ENCODE results near the gene RGS6.

RGS6 gene

DNA sequence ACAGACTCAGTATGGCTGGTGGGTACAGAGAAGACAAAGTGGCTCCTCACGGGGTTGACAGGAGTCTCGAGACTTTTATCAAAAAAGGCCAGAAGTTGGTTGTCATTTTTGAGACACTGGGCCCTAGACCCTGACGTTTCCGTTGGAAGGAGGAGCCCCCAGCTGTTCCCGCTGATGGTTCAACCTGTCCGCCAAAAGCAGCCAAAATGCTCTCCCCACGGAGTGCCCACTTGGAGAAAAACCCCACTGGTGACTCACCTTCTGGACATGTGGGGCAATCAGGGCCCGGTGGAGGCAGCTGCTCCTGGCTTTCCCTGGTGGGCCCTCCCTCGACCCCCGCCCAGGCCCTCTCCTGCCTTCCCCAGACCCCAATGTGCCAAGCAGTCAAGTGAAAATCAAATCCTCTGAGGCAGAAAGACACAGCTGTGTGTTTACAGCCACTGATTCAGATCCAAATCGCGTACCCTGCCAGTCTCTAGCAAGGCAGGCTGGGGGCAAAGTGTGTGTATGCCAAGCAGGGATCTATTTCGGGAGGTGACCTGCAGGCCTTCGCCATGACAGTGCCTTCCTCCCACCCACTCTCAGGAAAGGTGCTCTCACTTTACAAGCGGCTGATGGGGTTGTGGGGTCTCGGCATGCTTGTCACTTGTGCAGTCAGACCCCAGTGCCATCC lies 614.3 kb downstream of the RGS6 start:
- H3K4me3 Mint-ChIP-seq: no peak overlapping the region
- H3K9me3 Mint-ChIP-seq: no peaks in the 10 kb centered on the region
- no peaks in the 10 kb centered on the region for H3K27me3 Mint-ChIP-seq
- no peaks in the 10 kb centered on the region for H3K36me3 Mint-ChIP-seq
- H3K27ac Mint-ChIP-seq: no peak overlapping the region
- H3K4me1 Mint-ChIP-seq: no peaks in the 10 kb centered on the region

DNA sequence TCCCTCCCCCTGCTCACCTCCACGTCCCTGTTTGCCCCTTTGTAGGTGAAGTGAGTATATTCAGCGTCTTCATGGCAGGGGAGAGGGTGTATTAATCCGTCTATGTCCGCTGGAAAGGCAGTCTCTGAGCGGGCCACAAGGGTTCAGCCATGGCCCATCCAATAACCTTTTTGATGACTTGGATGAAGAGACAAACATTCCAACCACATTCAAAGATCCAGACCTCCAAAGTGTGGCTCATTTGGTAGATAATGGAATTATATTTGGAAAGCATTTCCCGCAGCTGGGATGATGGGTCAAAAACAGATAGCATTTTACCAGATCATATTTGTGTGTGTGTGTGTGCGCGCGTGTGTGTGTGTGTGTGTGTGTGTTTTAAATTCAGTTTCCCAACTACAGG lies 615.8 kb downstream of the RGS6 start:
- no peaks in the 10 kb centered on the region for H3K27me3 Mint-ChIP-seq
- H3K4me3 Mint-ChIP-seq: no peak overlapping the region
- H3K27ac Mint-ChIP-seq: no peak overlapping the region
- H3K36me3 Mint-ChIP-seq: no peaks in the 10 kb centered on the region
- no peaks in the 10 kb centered on the region for H3K9me3 Mint-ChIP-seq
- H3K4me1 Mint-ChIP-seq: no peaks in the 10 kb centered on the region

DNA sequence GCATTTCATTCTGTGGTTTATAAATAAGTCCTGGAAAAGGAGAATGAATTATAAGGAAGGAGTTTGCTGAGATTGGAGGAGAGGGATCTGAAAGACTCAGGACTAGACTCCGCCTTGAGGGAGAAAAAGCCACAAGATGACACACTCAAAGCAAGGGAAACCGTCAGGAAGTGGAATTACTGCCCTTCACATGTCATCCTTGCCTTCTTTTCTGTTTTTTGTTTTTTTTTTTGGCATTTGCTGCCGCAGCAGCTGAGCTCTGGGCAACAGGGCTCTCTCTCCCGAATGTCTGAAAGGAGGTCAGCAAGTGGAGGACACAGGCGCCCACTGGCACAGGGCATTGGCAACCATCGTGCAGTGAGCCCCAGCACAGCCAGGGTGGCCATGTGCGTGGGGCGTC lies 616.8 kb downstream of the RGS6 start:
- H3K4me1 Mint-ChIP-seq: no peaks in the 10 kb centered on the region
- H3K36me3 Mint-ChIP-seq: no peaks in the 10 kb centered on the region
- no peaks in the 10 kb centered on the region for H3K9me3 Mint-ChIP-seq
- no peak overlapping the region for H3K4me3 Mint-ChIP-seq
- H3K27ac Mint-ChIP-seq: no peak overlapping the region
- H3K27me3 Mint-ChIP-seq: no peaks in the 10 kb centered on the region

DNA sequence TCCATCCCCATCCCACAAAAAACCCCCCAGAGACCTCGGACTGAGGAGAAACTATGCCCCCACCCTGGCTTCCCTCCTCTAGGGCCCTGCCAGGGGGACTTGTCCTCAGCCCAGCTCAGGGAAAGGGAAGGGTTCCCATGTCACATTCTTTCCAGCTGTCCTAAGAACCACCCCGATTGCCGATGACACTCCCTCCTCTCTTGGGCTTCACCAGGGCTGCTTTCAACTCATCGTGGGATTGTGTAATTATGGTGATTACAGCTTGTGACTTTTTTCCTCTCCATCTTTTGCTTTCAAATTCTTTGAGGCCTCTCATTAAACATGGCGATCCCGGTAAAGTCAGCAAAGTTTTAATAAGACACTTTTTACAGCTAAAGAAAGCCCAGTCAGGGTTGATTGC lies 617.6 kb downstream of the RGS6 start:
- no peaks in the 10 kb centered on the region for H3K27me3 Mint-ChIP-seq
- no peaks in the 10 kb centered on the region for H3K4me1 Mint-ChIP-seq
- no peaks in the 10 kb centered on the region for H3K36me3 Mint-ChIP-seq
- no peaks in the 10 kb centered on the region for H3K9me3 Mint-ChIP-seq
- H3K4me3 Mint-ChIP-seq: no peak overlapping the region
- no peak overlapping the region for H3K27ac Mint-ChIP-seq

DNA sequence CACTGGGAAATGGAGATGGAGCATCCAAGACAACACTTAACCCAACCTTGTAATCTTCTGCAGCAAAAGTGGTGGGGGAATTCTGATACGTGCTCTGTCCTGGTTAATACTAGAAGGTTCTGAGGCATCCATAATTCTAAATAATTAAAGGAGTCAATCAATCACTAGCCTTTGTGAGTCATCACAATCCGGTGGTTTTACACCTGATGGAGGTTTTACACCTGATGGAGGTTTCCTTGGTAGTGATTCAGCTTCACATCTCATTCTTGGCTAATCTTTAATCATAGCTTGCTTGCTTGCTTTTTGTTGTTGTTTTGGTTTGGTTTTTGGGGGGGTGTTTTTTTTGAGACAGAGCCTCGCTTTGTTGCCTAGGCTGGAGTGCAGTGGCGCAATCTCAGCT lies 618.3 kb downstream of the RGS6 start:
- Mint-ChIP-seq H3K36me3 (no peaks in the 10 kb centered on the region), H3K9me3 (no peaks in the 10 kb centered on the region), H3K4me1 (no peaks in the 10 kb centered on the region), H3K4me3 (no peak overlapping the region), H3K27me3 (no peaks in the 10 kb centered on the region), H3K27ac (no peak overlapping the region)

DNA sequence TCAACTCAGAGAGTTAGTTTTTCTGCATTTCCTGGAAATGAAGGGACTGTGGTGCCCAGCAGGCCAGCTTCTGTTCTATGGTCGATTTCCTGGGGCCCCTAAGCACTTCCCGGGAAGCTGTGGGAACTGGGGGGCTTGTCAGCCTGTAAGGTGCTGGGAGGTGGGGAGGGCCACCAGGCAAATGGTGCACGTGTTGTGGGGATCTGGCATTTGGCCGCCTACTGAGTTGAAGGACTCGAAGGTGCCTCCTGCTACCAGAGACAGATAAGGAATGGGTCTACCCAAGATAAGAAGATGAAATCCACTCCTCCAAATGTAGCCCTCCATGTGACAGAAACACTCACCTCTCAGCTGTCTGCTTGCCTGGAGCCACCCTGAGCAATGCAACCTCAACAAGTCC lies 620.0 kb downstream of the RGS6 start:
- Mint-ChIP-seq H3K27me3 (no peaks in the 10 kb centered on the region), H3K27ac (no peak overlapping the region), H3K9me3 (no peaks in the 10 kb centered on the region), H3K4me1 (no peaks in the 10 kb centered on the region), H3K4me3 (no peak overlapping the region), H3K36me3 (no peaks in the 10 kb centered on the region)

DNA sequence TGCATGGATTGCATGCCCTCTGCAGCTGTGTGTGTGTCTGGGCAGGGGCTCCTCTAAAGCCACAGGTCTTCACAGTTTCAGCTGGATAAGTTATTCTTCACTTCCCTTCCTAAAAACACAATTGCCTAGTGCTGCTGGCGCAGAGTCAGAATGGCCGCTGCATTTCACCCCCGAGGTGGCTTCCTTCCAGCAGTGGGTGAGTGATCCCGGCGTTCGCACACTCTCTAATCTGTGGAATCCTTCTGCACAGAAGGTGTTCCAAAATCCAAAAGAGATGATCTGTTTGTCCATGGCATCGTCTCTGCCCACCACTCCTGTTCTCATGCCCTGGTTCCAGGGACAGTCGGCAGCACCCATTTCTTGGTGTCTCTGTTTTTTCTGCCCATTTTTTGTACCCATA lies 620.9 kb downstream of the RGS6 start:
- no peaks in the 10 kb centered on the region for H3K36me3 Mint-ChIP-seq
- H3K4me1 Mint-ChIP-seq: no peaks in the 10 kb centered on the region
- H3K4me3 Mint-ChIP-seq: no peak overlapping the region
- no peaks in the 10 kb centered on the region for H3K9me3 Mint-ChIP-seq
- no peaks in the 10 kb centered on the region for H3K27me3 Mint-ChIP-seq
- no peak overlapping the region for H3K27ac Mint-ChIP-seq

DNA sequence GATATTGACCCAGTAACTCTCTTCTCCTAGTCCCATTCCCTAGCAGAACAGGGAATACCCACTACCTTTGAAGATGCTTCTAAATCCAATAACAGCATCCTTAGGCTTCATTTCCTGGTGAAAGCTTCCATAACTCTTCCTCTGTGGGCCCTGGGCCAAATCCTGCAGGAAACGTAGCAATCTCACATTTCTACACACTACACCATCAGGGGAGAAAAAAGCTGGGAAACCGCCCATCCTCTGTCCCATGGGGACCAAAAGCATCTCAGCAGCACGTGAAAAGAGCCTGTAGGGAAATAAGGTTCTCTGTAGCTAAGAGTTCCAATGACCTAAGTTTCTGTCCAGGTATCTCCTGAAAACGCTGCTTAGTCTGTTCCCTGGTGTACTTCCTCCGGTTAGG lies 621.4 kb downstream of the RGS6 start:
- H3K4me1 Mint-ChIP-seq: no peaks in the 10 kb centered on the region
- no peaks in the 10 kb centered on the region for H3K27me3 Mint-ChIP-seq

DNA sequence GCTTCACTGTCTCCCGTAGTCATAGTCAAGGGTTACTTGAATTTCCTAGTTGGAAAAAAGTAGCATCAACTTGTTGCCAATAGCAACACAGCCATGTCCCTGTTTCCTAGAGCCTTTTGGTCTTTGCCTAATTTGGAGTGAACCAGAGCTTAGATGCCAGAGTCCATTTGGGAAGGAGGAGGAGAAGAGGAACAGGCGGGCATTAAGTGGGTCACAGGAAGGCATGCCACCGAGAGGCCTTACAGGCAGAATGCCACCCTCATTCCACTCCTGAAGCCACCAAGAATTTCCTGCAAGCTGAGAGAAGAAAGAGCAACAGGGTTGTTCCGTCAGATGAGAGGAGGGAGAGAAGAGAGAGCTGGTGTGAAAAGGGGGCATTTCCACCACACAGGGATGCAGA lies 622.2 kb downstream of the RGS6 start:
- peak overlapping the region; percentile 72 for H3K27ac Mint-ChIP-seq
- H3K36me3 Mint-ChIP-seq: no peaks in the 10 kb centered on the region
- H3K9me3 Mint-ChIP-seq: no peaks in the 10 kb centered on the region
- H3K27me3 Mint-ChIP-seq: no peaks in the 10 kb centered on the region
- H3K4me3 Mint-ChIP-seq: no peak overlapping the region
- no peaks in the 10 kb centered on the region for H3K4me1 Mint-ChIP-seq

More for the DNA sequence above, 621.4 kb downstream of the RGS6 start:
- H3K36me3 Mint-ChIP-seq: no peaks in the 10 kb centered on the region
- H3K27ac Mint-ChIP-seq: no peak overlapping the region
- H3K9me3 Mint-ChIP-seq: no peaks in the 10 kb centered on the region
- no peak overlapping the region for H3K4me3 Mint-ChIP-seq

DNA sequence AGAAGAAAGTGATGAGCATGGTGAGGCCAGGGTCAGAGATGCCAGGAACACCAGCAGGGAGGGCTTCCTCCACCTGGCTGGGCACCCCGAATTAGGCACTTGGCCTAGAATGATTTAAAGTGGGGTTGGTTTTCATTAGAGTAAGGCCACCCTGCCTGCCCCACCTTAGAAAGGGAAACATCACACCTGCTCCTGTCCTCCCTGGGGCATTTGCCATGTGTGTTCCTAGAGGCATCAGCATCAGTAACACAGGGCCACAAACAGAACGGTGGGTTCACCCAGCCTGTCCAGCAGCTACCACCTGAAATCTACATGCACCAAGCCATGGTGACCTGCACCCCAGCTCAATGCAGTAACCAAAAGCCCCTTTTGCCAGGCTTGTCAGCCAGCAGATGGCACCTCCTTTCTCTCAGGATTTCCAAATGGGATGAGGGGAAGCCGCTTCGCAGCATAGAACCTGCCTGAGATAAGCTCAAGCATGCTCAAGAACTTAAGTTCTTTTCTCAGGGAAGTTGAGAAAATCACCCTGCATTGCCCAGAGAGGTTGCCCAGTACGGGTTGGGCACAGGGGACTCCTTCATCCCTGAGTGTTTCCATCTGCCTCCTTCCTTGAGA lies 622.9 kb downstream of the RGS6 start:
- Mint-ChIP-seq H3K27ac (no peak overlapping the region), H3K4me3 (no peak overlapping the region), H3K36me3 (no peaks in the 10 kb centered on the region), H3K9me3 (no peaks in the 10 kb centered on the region), H3K4me1 (no peaks in the 10 kb centered on the region), H3K27me3 (no peaks in the 10 kb centered on the region)

DNA sequence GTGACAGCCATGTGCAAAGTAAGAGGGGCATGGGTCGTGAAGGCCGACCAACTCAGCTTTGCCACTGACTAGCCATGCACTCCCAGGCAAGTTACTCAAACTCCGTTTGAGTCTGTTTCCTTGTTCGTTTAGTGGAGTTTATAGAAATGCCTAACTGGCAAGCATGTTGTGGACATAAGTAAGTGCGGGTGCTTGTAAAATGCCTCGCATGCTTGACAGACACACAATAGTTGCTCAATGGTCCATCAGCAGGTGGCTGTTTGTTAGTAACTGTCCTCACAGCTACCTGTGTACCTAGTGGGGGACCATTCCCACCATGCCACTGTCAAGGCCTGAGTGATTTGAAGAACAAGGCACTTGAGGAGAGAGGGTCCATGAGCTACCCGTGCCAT lies 623.4 kb downstream of the RGS6 start:
- H3K4me3 Mint-ChIP-seq: no peak overlapping the region
- no peaks in the 10 kb centered on the region for H3K9me3 Mint-ChIP-seq
- no peaks in the 10 kb centered on the region for H3K36me3 Mint-ChIP-seq
- H3K27me3 Mint-ChIP-seq: no peaks in the 10 kb centered on the region
- no peaks in the 10 kb centered on the region for H3K4me1 Mint-ChIP-seq
- H3K27ac Mint-ChIP-seq: no peak overlapping the region

DNA sequence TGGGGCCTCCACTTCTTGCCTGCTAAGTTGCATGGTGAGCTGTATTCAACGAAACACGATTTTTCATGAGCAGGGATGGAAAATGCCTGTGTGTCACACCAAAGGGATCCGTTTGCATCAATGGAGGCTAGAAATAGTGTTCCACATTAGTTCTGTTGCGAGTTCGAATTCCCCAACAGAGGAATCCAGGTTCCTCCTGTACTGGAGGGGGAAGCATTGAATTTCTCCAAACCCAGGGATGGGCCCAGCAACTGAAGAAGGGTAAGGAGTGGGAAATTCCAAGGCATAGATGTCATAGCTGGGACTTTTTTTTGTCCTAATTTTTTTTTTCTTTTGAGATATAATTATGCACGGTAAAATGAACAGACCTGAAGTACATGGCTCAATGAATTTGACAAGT lies 625.4 kb downstream of the RGS6 start:
- Mint-ChIP-seq H3K4me3 (no peak overlapping the region), H3K4me1 (no peaks in the 10 kb centered on the region), H3K9me3 (no peaks in the 10 kb centered on the region), H3K36me3 (no peaks in the 10 kb centered on the region), H3K27me3 (no peaks in the 10 kb centered on the region), H3K27ac (no peak overlapping the region)

DNA sequence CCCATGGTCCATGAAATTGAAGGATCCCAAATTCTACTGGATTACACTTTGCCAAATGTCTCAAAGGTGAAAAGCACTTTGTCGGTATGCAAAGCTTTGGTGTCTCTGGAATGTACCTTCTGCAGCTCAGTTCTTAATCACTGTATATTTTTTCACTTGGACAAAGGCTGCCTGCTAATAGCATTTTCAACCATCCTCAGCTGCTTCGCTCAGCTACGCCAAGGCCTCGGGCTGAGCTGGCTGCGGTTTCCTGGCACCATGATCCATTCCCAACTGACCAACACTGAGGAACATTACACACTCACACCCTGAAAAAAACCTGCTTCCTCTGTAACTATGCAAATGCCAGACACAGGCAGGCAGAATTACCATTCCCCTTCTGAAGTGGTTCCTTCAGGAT lies 626.5 kb downstream of the RGS6 start:
- Mint-ChIP-seq H3K27me3 (no peaks in the 10 kb centered on the region), H3K4me3 (no peak overlapping the region), H3K27ac (no peak overlapping the region), H3K9me3 (no peaks in the 10 kb centered on the region), H3K36me3 (no peaks in the 10 kb centered on the region), H3K4me1 (no peaks in the 10 kb centered on the region)

DNA sequence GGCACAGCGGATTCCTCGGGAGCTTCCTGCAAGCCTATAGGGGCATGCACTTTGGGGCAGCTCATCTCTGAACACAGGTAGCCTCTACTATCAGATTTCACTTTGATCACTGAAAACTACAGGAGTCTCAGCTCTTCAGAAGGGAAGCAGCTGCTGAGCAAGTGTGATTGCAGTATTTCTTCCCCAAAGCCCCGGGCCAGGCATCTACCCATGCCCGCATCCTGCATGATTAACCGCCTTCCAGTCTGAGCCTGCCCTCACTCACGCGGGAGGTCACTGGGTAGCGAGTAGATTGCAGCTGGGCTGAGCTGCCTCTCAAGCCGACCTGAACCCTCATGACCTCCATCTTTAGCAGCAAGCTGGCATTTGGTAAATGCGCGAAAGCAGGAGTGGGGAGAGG lies 627.0 kb downstream of the RGS6 start:
- H3K36me3 Mint-ChIP-seq: no peaks in the 10 kb centered on the region
- peak overlapping the region; percentile 33 for H3K27ac Mint-ChIP-seq
- H3K4me3 Mint-ChIP-seq: no peak overlapping the region
- no peaks in the 10 kb centered on the region for H3K27me3 Mint-ChIP-seq
- no peaks in the 10 kb centered on the region for H3K4me1 Mint-ChIP-seq
- no peaks in the 10 kb centered on the region for H3K9me3 Mint-ChIP-seq

DNA sequence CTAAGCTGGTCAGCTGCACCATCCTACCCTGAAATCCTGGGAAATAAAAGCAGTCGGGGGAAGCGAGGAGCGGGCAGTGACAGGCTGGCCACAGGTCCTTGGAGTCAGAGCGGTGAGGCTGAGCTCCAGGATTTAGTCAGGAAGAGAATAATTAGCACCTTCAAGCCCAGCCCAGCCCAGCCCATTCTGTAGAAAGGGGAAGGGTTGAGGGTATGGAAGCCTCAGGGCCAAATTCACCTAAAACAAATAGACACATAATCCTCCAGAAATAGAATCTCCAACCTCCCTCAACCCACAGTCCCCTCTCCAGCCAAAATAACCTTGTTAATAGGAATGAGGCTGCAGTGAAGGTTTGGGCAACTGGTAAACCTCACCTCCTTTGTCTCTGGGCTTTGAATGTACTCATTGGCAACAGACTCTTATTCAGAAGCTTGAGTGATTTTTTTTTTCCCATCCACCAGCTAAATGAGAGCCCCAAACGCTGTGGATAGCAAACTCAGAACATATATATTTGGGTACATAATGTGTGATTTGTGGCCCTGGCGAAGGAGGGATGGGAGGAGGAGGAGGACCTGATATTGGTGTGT lies 627.5 kb downstream of the RGS6 start:
- H3K36me3 Mint-ChIP-seq: no peaks in the 10 kb centered on the region
- H3K27ac Mint-ChIP-seq: peak overlapping the region; percentile 33
- no peaks in the 10 kb centered on the region for H3K4me1 Mint-ChIP-seq
- H3K9me3 Mint-ChIP-seq: no peaks in the 10 kb centered on the region
- H3K27me3 Mint-ChIP-seq: no peaks in the 10 kb centered on the region
- H3K4me3 Mint-ChIP-seq: no peak overlapping the region

DNA sequence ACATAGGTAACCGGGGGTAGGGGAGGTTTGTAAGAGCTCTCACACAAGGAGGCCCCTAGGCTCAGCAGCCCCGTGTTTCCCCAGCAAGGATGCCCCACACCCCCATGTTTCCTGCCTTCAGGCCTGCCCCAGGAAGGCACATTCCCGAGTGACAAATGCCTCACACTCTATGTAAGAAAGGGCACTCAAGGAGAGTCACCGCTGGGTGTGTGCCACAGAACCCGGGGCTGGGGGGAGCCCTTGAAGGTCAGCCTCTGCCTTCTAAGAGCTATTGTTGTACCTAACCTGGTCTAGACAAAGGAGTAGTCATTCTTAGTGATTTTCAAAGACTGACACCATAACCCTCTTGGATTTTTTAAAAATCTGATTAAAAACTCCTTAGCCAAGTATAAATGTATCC lies 628.1 kb downstream of the RGS6 start:
- no peak overlapping the region for H3K4me3 Mint-ChIP-seq

More for the DNA sequence above, 628.1 kb downstream of the RGS6 start:
- no peaks in the 10 kb centered on the region for H3K36me3 Mint-ChIP-seq
- H3K4me1 Mint-ChIP-seq: no peaks in the 10 kb centered on the region
- no peaks in the 10 kb centered on the region for H3K9me3 Mint-ChIP-seq
- no peak overlapping the region for H3K27ac Mint-ChIP-seq
- H3K27me3 Mint-ChIP-seq: no peaks in the 10 kb centered on the region
